ENCODE data around the gene GALNT11.
"Not testable (repeated sequence)": the region's sequence is repeated elsewhere in the genome, so short reads cannot be mapped to it uniquely, and the experiment has no call there.

DNA sequence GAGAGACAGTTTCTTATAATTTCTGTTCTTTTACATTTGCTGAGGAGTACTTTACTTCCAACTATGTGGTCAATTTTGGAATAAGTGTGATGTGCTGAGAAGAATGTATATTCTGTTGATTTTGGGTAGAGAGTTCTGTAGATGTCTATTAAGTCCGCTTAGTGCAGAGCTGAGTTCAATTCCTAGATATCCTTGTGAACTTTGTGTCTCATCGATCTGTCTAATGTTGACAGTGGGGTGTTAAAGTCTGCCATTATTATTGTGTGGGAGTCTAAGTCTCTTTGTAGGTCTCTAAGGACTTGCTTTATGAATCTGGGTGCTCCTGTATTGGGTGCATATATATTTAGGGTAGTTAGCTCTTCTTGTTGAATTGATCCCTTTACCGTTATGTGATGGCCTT lies 38.3 kb downstream of the GALNT11 start:
- TF ChIP-seq, protein P1, sequence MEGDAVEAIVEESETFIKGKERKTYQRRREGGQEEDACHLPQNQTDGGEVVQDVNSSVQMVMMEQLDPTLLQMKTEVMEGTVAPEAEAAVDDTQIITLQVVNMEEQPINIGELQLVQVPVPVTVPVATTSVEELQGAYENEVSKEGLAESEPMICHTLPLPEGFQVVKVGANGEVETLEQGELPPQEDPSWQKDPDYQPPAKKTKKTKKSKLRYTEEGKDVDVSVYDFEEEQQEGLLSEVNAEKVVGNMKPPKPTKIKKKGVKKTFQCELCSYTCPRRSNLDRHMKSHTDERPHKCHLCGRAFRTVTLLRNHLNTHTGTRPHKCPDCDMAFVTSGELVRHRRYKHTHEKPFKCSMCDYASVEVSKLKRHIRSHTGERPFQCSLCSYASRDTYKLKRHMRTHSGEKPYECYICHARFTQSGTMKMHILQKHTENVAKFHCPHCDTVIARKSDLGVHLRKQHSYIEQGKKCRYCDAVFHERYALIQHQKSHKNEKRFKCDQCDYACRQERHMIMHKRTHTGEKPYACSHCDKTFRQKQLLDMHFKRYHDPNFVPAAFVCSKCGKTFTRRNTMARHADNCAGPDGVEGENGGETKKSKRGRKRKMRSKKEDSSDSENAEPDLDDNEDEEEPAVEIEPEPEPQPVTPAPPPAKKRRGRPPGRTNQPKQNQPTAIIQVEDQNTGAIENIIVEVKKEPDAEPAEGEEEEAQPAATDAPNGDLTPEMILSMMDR (IDR thresholded peaks at IDR 0.05), result not testable (repeated sequence)
- TF ChIP-seq POLR2AphosphoS5 (IDR thresholded peaks at IDR 0.05), result not testable (repeated sequence)
